Activated CD4-positive, CD25-positive, alpha-beta regulatory T cell treated with anti-CD3 and anti-CD28 coated beads, Interleukin-2, amount 50 U/mL, for 24 hours (primary cell): ENCODE data around the gene ZSCAN29.
"Not testable (repeated sequence)": the region's sequence is repeated elsewhere in the genome, so short reads cannot be mapped to it uniquely, and the experiment has no call there.

ENCODE experiments used
- ATAC-seq, 2 donors: fragments of 150-1000 bp; cut with Tn5 transposase; one replicate each; pipeline ENCODE4 v1.10.0; 2021; ENCODE audit warnings: mild to moderate bottlenecking in 1 of 2, moderate library complexity in 1 of 2

The ZSCAN29 gene

DNA sequence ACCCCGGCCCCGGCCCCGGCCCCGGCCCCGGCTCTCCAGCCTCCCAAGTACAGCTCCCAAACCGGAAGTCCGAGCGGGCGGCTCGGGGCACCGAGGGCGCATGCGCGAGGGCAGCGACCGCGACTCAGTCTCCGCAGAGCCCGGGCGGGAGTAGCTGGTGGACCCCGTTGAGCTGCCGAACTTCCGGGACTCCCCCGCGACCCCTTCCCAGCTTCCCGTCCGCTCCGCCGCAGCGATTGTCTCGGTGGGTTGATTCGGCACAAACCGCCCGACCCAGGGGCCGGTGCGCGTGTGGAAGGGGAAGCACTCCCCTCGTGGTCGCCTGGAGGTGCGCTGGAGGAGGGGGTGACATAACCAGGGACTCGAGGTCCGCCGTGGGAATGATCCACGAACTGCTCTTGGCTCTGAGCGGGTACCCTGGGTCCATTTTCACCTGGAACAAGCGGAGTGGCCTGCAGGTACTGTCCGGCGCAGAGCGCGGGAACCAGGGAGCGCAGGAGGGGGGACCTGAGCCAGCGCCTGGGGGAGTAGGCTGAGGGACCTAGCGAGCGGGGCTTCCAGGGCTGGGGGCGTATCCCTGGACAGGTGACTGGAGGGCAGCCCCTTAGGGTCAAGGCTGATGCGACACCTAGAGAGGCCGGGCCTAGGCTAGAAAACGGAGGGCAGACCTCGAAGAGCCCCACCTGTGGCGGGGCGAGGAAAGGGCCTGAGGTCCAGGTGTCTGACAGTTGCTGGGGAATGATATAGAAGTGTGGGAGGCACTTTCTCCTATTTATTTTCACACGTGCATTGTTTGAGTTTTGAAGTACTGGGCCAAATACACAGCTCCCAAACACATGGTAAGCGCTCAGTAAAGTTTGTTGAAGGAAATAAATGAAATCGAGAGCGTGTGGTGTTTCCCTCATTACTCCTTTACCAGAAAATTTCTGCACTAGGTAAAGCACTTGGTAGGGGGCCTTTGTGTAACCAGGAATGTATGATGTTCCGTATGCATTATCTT, at the start of gene ZSCAN29, which contains the start of gene TUBGCP4:
ZSCAN29 (minus strand) TSS at position 69 of the 1,000 bp plus-strand sequence. CDS start 1,130 bp downstream, outside the sequence.
TUBGCP4 (plus strand) TSS at position 127 of the 1,000 bp plus-strand sequence; CDS start at position 381, 254 bp downstream.
- ATAC-seq: peak; percentile 82 to 88

- no peak for ATAC-seq
Measured at GRCh38 chr15:43420435-43420834, 49.6 kb upstream of the ZSCAN29 start.

DNA sequence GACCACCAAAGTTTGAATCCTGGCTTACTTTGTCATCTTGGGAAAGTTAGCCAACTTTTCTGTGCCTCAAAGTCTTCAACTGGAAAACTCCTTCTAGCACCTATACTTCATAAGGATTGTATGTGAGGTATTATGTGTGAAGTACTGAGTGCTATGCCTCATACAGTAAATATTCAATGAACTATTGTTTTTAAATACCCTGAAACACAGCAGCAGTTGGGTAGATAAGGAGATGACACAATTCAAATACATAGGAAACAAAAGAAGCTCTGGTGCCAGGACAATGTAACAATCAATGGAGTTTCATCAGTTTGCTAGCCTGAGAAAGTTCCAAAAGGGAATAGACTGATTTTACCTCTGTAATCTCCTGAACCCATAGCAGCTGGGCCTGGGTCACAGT, 43.4 kb upstream of the ZSCAN29 start:
- ATAC-seq: no peak

DNA sequence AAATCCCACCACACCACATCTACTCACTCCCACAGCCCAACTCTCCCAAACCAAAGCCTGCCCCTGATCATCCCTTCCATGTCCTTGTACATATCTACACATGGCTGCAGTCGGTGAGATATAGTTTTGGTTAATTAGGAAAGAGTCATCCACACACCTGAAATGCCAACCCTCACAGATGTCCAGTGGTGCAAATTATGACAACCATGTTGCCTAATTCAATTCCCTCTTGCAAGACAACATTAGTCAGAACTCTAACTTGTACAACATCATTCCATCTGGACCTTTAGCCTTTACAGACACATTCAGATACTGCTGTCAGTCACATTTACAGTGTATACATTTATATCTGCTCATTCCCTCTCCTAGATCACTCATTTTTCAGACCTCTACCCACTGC, 41.3 kb upstream of the ZSCAN29 start:
- no peak for ATAC-seq

DNA sequence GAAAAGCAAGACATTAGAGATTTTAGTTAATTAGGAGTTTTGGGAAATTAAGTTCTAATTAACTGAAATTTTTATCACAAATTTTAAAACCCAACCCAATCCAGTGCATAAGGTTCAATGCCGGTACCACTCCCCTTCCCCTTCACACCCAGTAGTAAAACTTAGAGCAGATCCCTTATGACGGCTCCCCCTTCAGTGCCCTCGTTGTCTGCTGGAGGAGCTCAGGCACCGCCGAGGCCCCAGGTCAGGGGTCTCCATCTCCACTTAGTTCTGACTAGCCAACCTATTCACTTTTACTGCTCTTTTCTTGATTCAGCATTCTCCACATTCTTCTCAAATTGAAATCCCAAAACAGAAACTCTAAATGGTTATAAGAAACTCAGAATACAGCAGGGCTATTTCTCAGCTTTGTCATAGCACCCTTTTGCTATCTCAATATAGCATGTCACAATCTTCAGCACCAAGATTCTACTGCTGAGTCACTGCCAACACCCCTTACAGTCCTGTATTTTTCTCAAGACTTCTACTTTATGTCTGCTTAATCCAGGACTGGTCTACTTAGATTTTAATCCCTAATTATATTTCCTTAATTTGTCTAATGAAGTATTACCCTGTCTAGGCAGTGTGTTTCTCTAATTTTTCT, 39.9 kb upstream of the ZSCAN29 start:
- ATAC-seq: no peak

- ATAC-seq: no peak
Measured at GRCh38 chr15:43408789-43409188, 37.9 kb upstream of the ZSCAN29 start.

- no peak for ATAC-seq
Measured at GRCh38 chr15:43406808-43407207, 36.0 kb upstream of the ZSCAN29 start.

GRCh38 chr15:43406189-43406588, 35.3 kb upstream of the ZSCAN29 start:
- ATAC-seq: no peak

DNA sequence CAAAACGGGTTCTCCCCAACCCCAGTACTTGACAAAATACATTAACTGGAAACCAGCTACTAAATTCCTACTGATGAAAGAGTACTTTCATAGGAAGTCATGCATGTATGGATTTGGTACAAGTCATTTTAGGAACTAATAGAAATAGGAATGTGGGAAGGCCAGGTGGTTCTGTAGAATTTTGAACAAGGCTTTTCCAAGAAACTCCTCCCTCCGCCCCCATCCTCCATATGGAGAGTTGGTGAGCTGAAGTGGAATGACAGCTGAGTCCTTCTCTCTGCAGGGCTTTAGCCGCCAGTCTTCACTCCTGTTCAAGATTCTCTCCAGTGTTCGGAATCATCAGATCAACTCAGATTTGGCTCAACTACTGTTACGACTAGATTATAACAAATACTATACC, 33.3 kb upstream of the ZSCAN29 start:
- no peak for ATAC-seq

- no peak for ATAC-seq
Measured at GRCh38 chr15:43403616-43404015, 32.8 kb upstream of the ZSCAN29 start.

- ATAC-seq: no peak
Measured at GRCh38 chr15:43402255-43402654, 31.4 kb upstream of the ZSCAN29 start.

GRCh38 chr15:43393592-43393991, 22.7 kb upstream of the ZSCAN29 start:
- ATAC-seq: not testable (repeated sequence)

- no peak for ATAC-seq
Measured at GRCh38 chr15:43390723-43391122, 19.9 kb upstream of the ZSCAN29 start.

GRCh38 chr15:43383070-43383469, 12.2 kb upstream of the ZSCAN29 start:
- ATAC-seq: no peak

DNA sequence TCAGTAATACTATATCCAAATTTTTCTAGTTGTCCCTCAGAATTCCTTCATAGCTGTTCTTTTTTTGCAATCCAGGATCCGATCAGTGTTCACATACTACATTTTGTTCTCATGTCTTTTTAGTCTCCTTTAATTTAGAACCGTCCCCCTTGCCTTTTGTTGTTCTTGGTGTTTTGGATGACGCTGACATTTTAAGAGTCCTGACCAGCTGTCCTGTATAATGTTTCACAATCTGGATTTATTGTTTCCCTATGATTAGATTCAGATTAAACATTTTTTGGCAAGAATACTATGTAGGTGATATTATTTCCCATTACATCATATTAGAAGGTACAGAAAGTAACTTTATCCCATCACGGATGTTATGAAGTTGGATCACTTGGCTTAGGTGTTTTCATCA, 11.5 kb upstream of the ZSCAN29 start:
- no peak for ATAC-seq

DNA sequence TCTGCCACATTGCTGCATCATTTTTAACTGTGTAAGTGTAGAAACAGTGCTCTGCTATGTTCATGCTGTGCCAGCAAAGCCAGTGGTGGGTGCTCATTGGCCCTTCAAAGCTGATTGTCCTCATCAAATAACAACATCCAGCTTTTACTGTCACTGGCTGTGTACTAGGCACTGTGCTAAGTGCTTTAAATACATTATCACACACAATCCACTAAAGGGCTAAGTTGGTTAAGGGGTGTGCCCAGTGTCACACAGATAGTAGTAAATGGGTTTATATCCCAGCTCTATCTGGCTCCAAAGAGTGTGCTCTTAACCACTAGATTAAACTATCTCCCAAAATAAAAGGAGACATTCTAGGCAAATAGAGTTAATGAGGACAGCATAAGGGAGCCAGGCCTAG, 7.8 kb upstream of the ZSCAN29 start:
- ATAC-seq: no peak

GRCh38 chr15:43376017-43376705, 5.3 kb upstream of the ZSCAN29 start:
- ATAC-seq: peak; percentile 47 to 64

- ATAC-seq: peak; percentile 39 to 54
Measured at GRCh38 chr15:43370310-43370974, 401 bp downstream of the ZSCAN29 start.

GRCh38 chr15:43361313-43361903, 9.4 kb downstream of the ZSCAN29 start:
- ATAC-seq: no peak

GRCh38 chr15:43360821-43361220, 10.0 kb downstream of the ZSCAN29 start:
- ATAC-seq: no peak

- ATAC-seq: no peak
Measured at GRCh38 chr15:43352693-43353382, 18.0 kb downstream of the ZSCAN29 start.
